HEK293T (cell line): ENCODE measurements around the gene UTF1.

Source experiments
- ARNT ChIP-seq: fragments of 450-650 bp; IDR thresholded peaks from 2 replicates; pipeline ENCODE4 v1.6.1; 2017; ENCODE audit warnings: mild to moderate bottlenecking
- BHLHE40 ChIP-seq: fragments of 450-650 bp; IDR thresholded peaks from 2 replicates; pipeline ENCODE4 v1.6.1; 2016; ENCODE audit warnings: mild to moderate bottlenecking, moderate library complexity, borderline replicate concordance
- ELF4 ChIP-seq: fragments of 450-650 bp; IDR thresholded peaks from 2 replicates; pipeline ENCODE4 v1.6.1; 2017; ENCODE audit warnings: antibody characterized with exemption
- FOXK2 ChIP-seq: fragments of 450-650 bp; IDR thresholded peaks from 2 replicates; pipeline ENCODE4 v1.6.1; 2016; ENCODE audit warnings: mild to moderate bottlenecking
- HDGF ChIP-seq: fragments of 450-650 bp; IDR thresholded peaks from 2 replicates; pipeline ENCODE4 v1.6.1; 2017; ENCODE audit warnings: antibody characterized with exemption, borderline replicate concordance
- SUZ12 ChIP-seq: fragments of 450-650 bp; IDR thresholded peaks from 2 replicates; pipeline ENCODE4 v1.6.1; 2016; ENCODE audit warnings: mild to moderate bottlenecking
- TARDBP ChIP-seq: fragments of 450-650 bp; IDR thresholded peaks from 2 replicates; pipeline ENCODE4 v1.6.1; 2016
- ZNF384 ChIP-seq: fragments of 450-650 bp; IDR thresholded peaks from 2 replicates; pipeline ENCODE4 v1.6.1; 2016

- TF ChIP-seq TARDBP = no peak
- no peak for TF ChIP-seq SUZ12
- TF ChIP-seq BHLHE40 = no peak
- TF ChIP-seq FOXK2 = no peak
- no peak for TF ChIP-seq ARNT
- no peak for TF ChIP-seq ZNF384
- TF ChIP-seq ELF4 = no peak
- no peak for TF ChIP-seq HDGF
Observed at GRCh38 chr10:133260895-133261725, 31.1 kb downstream of the UTF1 start.
